ENCODE results near the gene FAM107B.

FAM107B gene

GRCh38 chr10:14585287-14586193, 189.2 kb downstream of the FAM107B start:
- no peak overlapping the region for H3K27ac Mint-ChIP-seq
- no peaks in the 10 kb centered on the region for H3K9me3 Mint-ChIP-seq
- no peaks in the 10 kb centered on the region for H3K27me3 Mint-ChIP-seq (ENCODE audit: low read depth)
- TF ChIP-seq CTCF (IDR thresholded peaks at IDR 0.05; ENCODE audit: unreplicated experiment in 3 of 3): no peak
- peaks cover 13% of the 10 kb centered on the region for H3K36me3 Mint-ChIP-seq (ENCODE audit: low read depth)
- peaks cover 10% of the 10 kb centered on the region for H3K4me1 Mint-ChIP-seq
- H3K4me3 Mint-ChIP-seq: no peak overlapping the region

DNA sequence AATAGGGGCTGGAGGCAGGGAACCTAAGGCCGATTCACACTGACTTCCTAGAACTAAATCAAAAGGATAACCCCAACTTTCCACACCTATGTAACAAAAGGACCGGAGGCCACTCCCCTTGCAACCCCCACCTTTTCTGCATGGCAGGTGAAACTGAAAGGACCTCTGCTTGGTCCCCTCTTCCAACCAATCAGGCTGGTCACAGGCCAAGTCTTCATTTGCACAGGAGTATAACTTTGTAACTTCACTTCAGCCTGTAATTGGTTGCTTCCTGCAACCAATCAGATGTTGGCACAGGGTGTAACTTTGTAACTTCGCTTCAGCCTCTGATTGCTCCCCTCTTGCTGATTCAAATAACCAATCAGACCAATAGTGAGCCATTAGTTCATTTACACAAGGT, 190.0 kb downstream of the FAM107B start:
- Mint-ChIP-seq H3K9me3 (no peaks in the 10 kb centered on the region), H3K4me1 (peaks cover 10% of the 10 kb centered on the region), H3K27me3 (ENCODE audit: low read depth) (no peaks in the 10 kb centered on the region), H3K27ac (no peak overlapping the region), H3K36me3 (ENCODE audit: low read depth) (peaks cover 13% of the 10 kb centered on the region), H3K4me3 (no peak overlapping the region)
- no peak for TF ChIP-seq CTCF (IDR thresholded peaks at IDR 0.05; ENCODE audit: unreplicated experiment in 3 of 3)

GRCh38 chr10:14583967-14584366, 190.7 kb downstream of the FAM107B start:
- Mint-ChIP-seq H3K4me3 (no peak overlapping the region), H3K9me3 (no peaks in the 10 kb centered on the region)
- TF ChIP-seq CTCF (IDR thresholded peaks at IDR 0.05; ENCODE audit: unreplicated experiment in 3 of 3): no peak

DNA sequence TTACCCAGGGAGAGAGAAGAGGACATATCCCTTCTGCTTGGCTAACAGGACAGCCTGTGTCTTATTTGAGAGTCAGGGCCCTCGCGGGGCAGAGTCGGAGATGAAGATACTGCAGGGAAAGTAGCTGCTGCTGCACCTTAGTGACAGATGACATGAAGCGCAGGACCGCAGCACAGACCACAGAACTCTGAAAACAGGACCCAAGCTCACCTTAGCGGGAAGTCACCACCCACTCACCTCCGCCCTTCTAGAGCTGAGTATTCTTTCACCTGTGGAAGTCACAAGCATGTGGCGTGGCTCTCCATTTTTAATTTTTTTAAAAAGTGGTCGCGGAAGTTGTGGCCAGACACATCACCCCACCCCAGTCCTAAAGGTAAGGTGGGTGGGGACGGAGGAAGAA, 191.4 kb downstream of the FAM107B start:
- H3K27me3 Mint-ChIP-seq (ENCODE audit: low read depth): no peaks in the 10 kb centered on the region
- no peak for TF ChIP-seq CTCF (IDR thresholded peaks at IDR 0.05; ENCODE audit: unreplicated experiment in 3 of 3)
- H3K4me1 Mint-ChIP-seq: peaks cover 8% of the 10 kb centered on the region
- H3K9me3 Mint-ChIP-seq: no peaks in the 10 kb centered on the region
- peaks cover 13% of the 10 kb centered on the region for H3K36me3 Mint-ChIP-seq (ENCODE audit: low read depth)
- H3K27ac Mint-ChIP-seq: no peak overlapping the region
- no peak overlapping the region for H3K4me3 Mint-ChIP-seq

More at GRCh38 chr10:14583967-14584366, 190.7 kb downstream of the FAM107B start:
- Mint-ChIP-seq H3K27me3 (ENCODE audit: low read depth) (no peaks in the 10 kb centered on the region), H3K36me3 (ENCODE audit: low read depth) (peaks cover 13% of the 10 kb centered on the region), H3K4me1 (peaks cover 10% of the 10 kb centered on the region), H3K27ac (no peak overlapping the region)

- H3K27me3 Mint-ChIP-seq (ENCODE audit: low read depth): no peaks in the 10 kb centered on the region
- no peak overlapping the region for H3K27ac Mint-ChIP-seq
- H3K9me3 Mint-ChIP-seq: no peaks in the 10 kb centered on the region
- TF ChIP-seq CTCF (IDR thresholded peaks at IDR 0.05; ENCODE audit: unreplicated experiment in 3 of 3): no peak
- peaks cover 7% of the 10 kb centered on the region for H3K4me1 Mint-ChIP-seq
- H3K36me3 Mint-ChIP-seq (ENCODE audit: low read depth): peaks cover 6% of the 10 kb centered on the region
- H3K4me3 Mint-ChIP-seq: no peak overlapping the region
These were observed 193.0 kb downstream of the FAM107B start for GRCh38 chr10:14581553-14582321.

Data from nephron (organoid).